Heart left ventricle (tissue), 16 donors: ENCODE measurements around the gene FYN. TPM values are rescaled to one million over a fixed set of nuclear protein-coding genes. Genes with fewer than 3 reads are reported as not detected.

Experiments
- ATAC-seq, 4 donors: fragments of 200-7000 bp; cut with Tn5 transposase; one replicate each; pipeline ENCODE4 v1.9.1; 2020 to 2022; ENCODE audit warnings: moderate library complexity in 4 of 4, mild to moderate bottlenecking in 3 of 4, moderate number of reproducible peaks in 1 of 4
- DNase-seq, 5 donors: peaks; one replicate each; pipeline ENCODE4 v3.0.0-alpha.2; 2020
- H3K27ac ChIP-seq, 12 donors: fragments of 200-600 bp; sonication (generic) in 4 of 12; one replicate each; pipeline versions ENCODE4 v1.5.0 to v1.8.0; 2016 to 2022; ENCODE audit warnings: mild to moderate bottlenecking in 2 of 12
- H3K27me3 ChIP-seq, 9 donors: fragments of 200-600 bp; sonication (generic) in 2 of 9; one replicate each; pipeline versions ENCODE4 v1.5.1 to v1.8.0; 2016 to 2022; ENCODE audit warnings: mild to moderate bottlenecking in 3 of 9
- H3K36me3 ChIP-seq, 9 donors: fragments of 200-600 bp; sonication (generic) in 2 of 9; one replicate each; pipeline versions ENCODE4 v1.5.0 to v1.8.0; 2018 to 2022; ENCODE audit warnings: mild to moderate bottlenecking in 2 of 9
- H3K4me1 ChIP-seq, 12 donors: fragments of 200-600 bp; sonication (generic) in 4 of 12; one replicate each; pipeline versions ENCODE4 v1.5.0 to v1.8.0; 2016 to 2022; ENCODE audit warnings: mild to moderate bottlenecking in 3 of 12
- H3K4me3 ChIP-seq, 12 donors: fragments of 200-600 bp; sonication (generic) in 4 of 12; one replicate each; pipeline versions ENCODE4 v1.5.0 to v1.8.0; 2017 to 2022; ENCODE audit warnings: mild to moderate bottlenecking in 9 of 12, moderate library complexity in 4 of 12
- H3K9me3 ChIP-seq, 12 donors: fragments of 200-600 bp; sonication (generic) in 4 of 12; one replicate each; pipeline versions ENCODE4 v1.5.0 to v1.8.0; 2016 to 2022; ENCODE audit warnings: mild to moderate bottlenecking in 1 of 12
- POLR2A ChIP-seq, 2 donors: fragments of 450-650 bp; IDR thresholded peaks; one replicate each; pipeline ENCODE4 v1.6.1; 2017; ENCODE audit warnings: antibody characterized with exemption in 2 of 2, mild to moderate bottlenecking in 2 of 2, moderate library complexity in 2 of 2
- WGBS, 4 donors: extraction: QIAGEN DNeasy Blood & Tissue Kit in 2 of 4; methylation state at CpG; one replicate each; pipeline versions ENCODE4 v1.1.5 to v1.1.7; 2013 to 2018; 5-methylcytosine and 5-hydroxymethylcytosine counted together
- intact Hi-C, 10 donors: fragments of 100-400 bp; cut with DNase I; formaldehyde crosslinking; loops; one replicate each; pipeline versions ENCODE4 v1.11.1 to v1.14.2; 2022
- polyA plus RNA-seq, 2 donors: library from polyadenylated mRNA; stranded (reverse); fragments of 200-250 nt; gene quantifications; one replicate each; pipeline ENCODE4 v1.2.3, GENCODE V29; 2013
- total RNA-seq, 9 donors: library from RNA; depleted of rRNA in 2 of 9; stranded (reverse); fragments of >200 nt in 2 of 9; fragmentation: NEBNext Ultra II Directional in 3 of 9; extraction: Animal tissue kit (Norgen Biotek cat#: 25700) in 3 of 9; gene quantifications; one replicate each; pipeline versions ENCODE4 v1.1.0 to v1.2.4, GENCODE V29; 2016 to 2023
- TF ChIP-seq, protein P1 (sequence below), 12 donors: fragments of 200-600 bp; sonication (generic) in 4 of 12; IDR thresholded peaks; one replicate each; pipeline versions ENCODE4 v1.5.0 to v1.8.0; 2018 to 2022; ENCODE audit warnings: antibody characterized with exemption in 12 of 12, mild to moderate bottlenecking in 5 of 12
- donor health status: ischemic (EF 13 %, LVEDD 7.1; RV severe dilation, severe dysfunction).
- donor health status: healthy with polysubstance abuse.
- donor health status: DM: no; HTN: yes; CAD: no.
- donor health status: DM: no; HTN: no; CAD: no.
- donor health status: ischemic (EF 25% LVEDD 6.9; RV normal size, moderate dysfunction).
- donor health status: ischemic (EF 25% LVEDD 5.7; RV mildly dilated, moderate dysfunction).
- donor health status: healthy.
- donor health status: DM: yes; HTN: yes; CAD: no.
- donor health status: ischemic (EF 35%, LVEDD 5.7; RV mildly dilated, moderate dysfunction).
- donor health status: nonischemic (EF 11% LVEDD 7.7; RV severe dilation, severe dysfunction).
- donor health status: DM: yes; HTN: yes; CAD: no.
- donor health status: PGD.
- donor health status: ischemic (EF 29% LVEDD 5.4; RV normal size, mild dysfunction).
- donor health status: nonischemic (EF 23%, LVEDD 6.1; RV moderate dilation, normal function).

FYN gene
- total and polyA plus RNA-seq, 11 donors, result 14.7 to 72.4 (median 52.3) TPM

- Histone ChIP-seq H3K36me3 (peaks cover 0 to 15% (median 12%) of the 10 kb centered on the region in 9 donors), H3K4me3 (no peak overlapping the region), H3K27me3 (no peaks in the 10 kb centered on the region), H3K4me1 (peaks cover 0 to 62% (median 34%) of the 10 kb centered on the region in 12 donors), H3K9me3 (no peaks in the 10 kb centered on the region), H3K27ac (no peak overlapping the region)
- ATAC-seq, result no peak
- no peak for DNase-seq
- intact Hi-C loops, result loop anchor here in 3 of 10 donors (5.0 to 10.0 kb wide), 3 partner anchors 61 to 269 kb away; no protein-coding TSS in a partner anchor
- 83 to 89% (median 86%) methylated on average over 7 of the region's 7 CpGs for WGBS, 4 donors
- no peak for TF ChIP-seq POLR2A (IDR thresholded peaks at IDR 0.05)
- TF ChIP-seq, protein P1, sequence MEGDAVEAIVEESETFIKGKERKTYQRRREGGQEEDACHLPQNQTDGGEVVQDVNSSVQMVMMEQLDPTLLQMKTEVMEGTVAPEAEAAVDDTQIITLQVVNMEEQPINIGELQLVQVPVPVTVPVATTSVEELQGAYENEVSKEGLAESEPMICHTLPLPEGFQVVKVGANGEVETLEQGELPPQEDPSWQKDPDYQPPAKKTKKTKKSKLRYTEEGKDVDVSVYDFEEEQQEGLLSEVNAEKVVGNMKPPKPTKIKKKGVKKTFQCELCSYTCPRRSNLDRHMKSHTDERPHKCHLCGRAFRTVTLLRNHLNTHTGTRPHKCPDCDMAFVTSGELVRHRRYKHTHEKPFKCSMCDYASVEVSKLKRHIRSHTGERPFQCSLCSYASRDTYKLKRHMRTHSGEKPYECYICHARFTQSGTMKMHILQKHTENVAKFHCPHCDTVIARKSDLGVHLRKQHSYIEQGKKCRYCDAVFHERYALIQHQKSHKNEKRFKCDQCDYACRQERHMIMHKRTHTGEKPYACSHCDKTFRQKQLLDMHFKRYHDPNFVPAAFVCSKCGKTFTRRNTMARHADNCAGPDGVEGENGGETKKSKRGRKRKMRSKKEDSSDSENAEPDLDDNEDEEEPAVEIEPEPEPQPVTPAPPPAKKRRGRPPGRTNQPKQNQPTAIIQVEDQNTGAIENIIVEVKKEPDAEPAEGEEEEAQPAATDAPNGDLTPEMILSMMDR (IDR thresholded peaks at IDR 0.05), result no peak
Observed at GRCh38 chr6:111723412-111723970, 149.8 kb downstream of the FYN start.

GRCh38 chr6:111722179-111722731 lies 151.0 kb downstream of the FYN start:
- WGBS, 4 donors, result 66 to 77% (median 70%) methylated on average over 3 of the region's 3 CpGs
- DNase-seq (no peak), ATAC-seq (peak in 1 of 4 donors; percentile 31)
- Histone ChIP-seq H3K9me3 (no peaks in the 10 kb centered on the region), H3K27me3 (no peaks in the 10 kb centered on the region), H3K36me3 (peaks cover 0 to 27% (median 24%) of the 10 kb centered on the region in 9 donors), H3K4me1 (peaks cover 0 to 54% (median 32%) of the 10 kb centered on the region in 12 donors), H3K27ac (peak overlapping the region in 4 of 12 donors; percentile 8 to 60 (median 18)), H3K4me3 (no peak overlapping the region)
- intact Hi-C loops, result loop anchor here in 3 of 10 donors (5.0 to 10.0 kb wide), 3 partner anchors 63 to 270 kb away; no protein-coding TSS in a partner anchor
- TF ChIP-seq, protein P1 (IDR thresholded peaks at IDR 0.05), result no peak
- TF ChIP-seq POLR2A (IDR thresholded peaks at IDR 0.05), result no peak

- Histone ChIP-seq H3K4me3 (no peak overlapping the region), H3K27me3 (no peaks in the 10 kb centered on the region), H3K4me1 (peaks cover 0 to 54% (median 32%) of the 10 kb centered on the region in 12 donors), H3K36me3 (peaks cover 0 to 31% (median 24%) of the 10 kb centered on the region in 9 donors), H3K9me3 (no peaks in the 10 kb centered on the region), H3K27ac (peak overlapping the region in 5 of 12 donors; percentile 8 to 60 (median 16))
- 53 to 85% (median 68%) methylated on average over 1 of the region's 1 CpG for whole genome bisulfite sequencing, 4 donors
- intact Hi-C loops, result loop anchor here in 3 of 10 donors (5.0 to 10.0 kb wide), 3 partner anchors 63 to 271 kb away; no protein-coding TSS in a partner anchor
- DNase-seq (peak in 1 of 5 donors; percentile 35), ATAC-seq (peak in 3 of 4 donors; percentile 11 to 39 (median 21))
- TF ChIP-seq, protein P1 (IDR thresholded peaks at IDR 0.05), result peak in 11 of 12 donors; percentile 18 to 50 (median 41)
- TF ChIP-seq POLR2A (IDR thresholded peaks at IDR 0.05), result no peak
Observed at GRCh38 chr6:111721753-111722154, 151.5 kb downstream of the FYN start.

GRCh38 chr6:111720931-111721496 lies 152.2 kb downstream of the FYN start:
- H3K27ac ChIP-seq, result peak overlapping the region in 6 of 12 donors; percentile 7 to 60 (median 16)
- H3K27me3 ChIP-seq, result no peaks in the 10 kb centered on the region
- peaks cover 0 to 31% (median 26%) of the 10 kb centered on the region in 9 donors for H3K36me3 ChIP-seq
- ATAC-seq (peak in 1 of 4 donors; percentile 63), DNase-seq (no peak)
- H3K9me3 ChIP-seq, result no peaks in the 10 kb centered on the region
- H3K4me1 ChIP-seq, result peaks cover 0 to 54% (median 32%) of the 10 kb centered on the region in 12 donors
- TF ChIP-seq, protein P1 (IDR thresholded peaks at IDR 0.05), result no peak
- no peak for TF ChIP-seq POLR2A (IDR thresholded peaks at IDR 0.05)
- no peak overlapping the region for H3K4me3 ChIP-seq
- intact Hi-C loops, result loop anchor here in 3 of 10 donors (5.0 to 10.0 kb wide), 3 partner anchors 64 to 271 kb away; no protein-coding TSS in a partner anchor
- 76 to 83% (median 81%) methylated on average over 12 of the region's 12 CpGs for WGBS, 4 donors
